Measurements from ENCODE around the gene LEF1. TPM values are rescaled to one million over a fixed set of nuclear protein-coding genes. Genes with fewer than 3 reads are reported as not detected.

The LEF1 gene
- total RNA-seq, 1 donor from 2014 or later, result 12.5 TPM

GRCh38 chr4:108166441-108167315 lies 2.1 kb downstream of the LEF1 start:
- Histone ChIP-seq H3K4me3 (peak overlapping the region; percentile 48 to 58), H3K4me1 (peaks cover 15% of the 10 kb centered on the region), H3K9me3 (no peaks in the 10 kb centered on the region), H3K27ac (peak overlapping the region; percentile 41), H3K36me3 (no peaks in the 10 kb centered on the region), H3K27me3 (peaks cover 12% of the 10 kb centered on the region)
- DNase-seq (ENCODE audit: extremely low spot score in 2 of 2), result no peak
- intact Hi-C loops (cut with DNase I), result no loop called here
- TF ChIP-seq POLR2AphosphoS5 (IDR thresholded peaks at IDR 0.05; ENCODE audit: insufficient read depth in 1 of 2, low read depth in 1 of 2), result peak in 1 of 2 donors; percentile 21
- no peak for TF ChIP-seq POLR2A (IDR thresholded peaks at IDR 0.05)
- TF ChIP-seq CTCF (IDR thresholded peaks at IDR 0.05), result no peak

GRCh38 chr4:108166038-108166437 lies 2.7 kb downstream of the LEF1 start:
- no peaks in the 10 kb centered on the region for H3K9me3 ChIP-seq

DNA sequence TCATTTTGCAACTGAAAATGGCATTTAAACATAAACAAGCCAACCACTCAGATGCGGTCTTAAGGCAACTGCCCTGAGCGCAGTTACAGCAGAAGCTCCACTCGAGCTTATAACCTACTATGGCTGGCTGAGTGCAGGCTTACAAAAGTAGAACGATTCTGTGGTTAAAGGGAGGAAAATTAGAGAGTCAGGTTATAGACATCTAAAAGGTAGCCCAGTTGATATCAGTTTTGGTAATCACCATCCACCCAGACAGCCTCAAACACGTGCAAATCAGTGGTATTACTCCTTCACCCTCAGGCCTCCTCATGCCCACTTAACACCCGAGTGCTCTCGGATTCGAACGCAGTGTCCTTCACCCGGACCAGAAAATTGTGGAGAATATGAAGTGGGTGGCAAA lies 3.1 kb downstream of the LEF1 start:
- H3K4me1 ChIP-seq, result peaks cover 13% of the 10 kb centered on the region
- TF ChIP-seq POLR2AphosphoS5 (IDR thresholded peaks at IDR 0.05; ENCODE audit: insufficient read depth in 1 of 2, low read depth in 1 of 2), result no peak
- H3K4me3 ChIP-seq, result peak overlapping the region in 1 of 2 donors; percentile 58
- H3K9me3 ChIP-seq, result no peaks in the 10 kb centered on the region
- H3K36me3 ChIP-seq, result no peaks in the 10 kb centered on the region
- peaks cover 12% of the 10 kb centered on the region for H3K27me3 ChIP-seq
- DNase-seq (ENCODE audit: extremely low spot score in 2 of 2), result no peak
- intact Hi-C loops (cut with DNase I), result no loop called here
- H3K27ac ChIP-seq, result peak overlapping the region; percentile 41

More at GRCh38 chr4:108166038-108166437, 2.7 kb downstream of the LEF1 start:
- no peak for DNase-seq (ENCODE audit: extremely low spot score in 2 of 2)
- Histone ChIP-seq H3K36me3 (no peaks in the 10 kb centered on the region), H3K27ac (peak overlapping the region; percentile 41), H3K27me3 (peaks cover 12% of the 10 kb centered on the region), H3K4me1 (peaks cover 13% of the 10 kb centered on the region), H3K4me3 (peak overlapping the region; percentile 48 to 58)
- intact Hi-C loops (cut with DNase I), result no loop called here
- TF ChIP-seq POLR2AphosphoS5 (IDR thresholded peaks at IDR 0.05; ENCODE audit: insufficient read depth in 1 of 2, low read depth in 1 of 2), result no peak
- TF ChIP-seq CTCF (IDR thresholded peaks at IDR 0.05), result no peak
- TF ChIP-seq POLR2A (IDR thresholded peaks at IDR 0.05), result no peak

GRCh38 chr4:108163351-108163750 lies 5.4 kb downstream of the LEF1 start:
- Histone ChIP-seq H3K36me3 (no peaks in the 10 kb centered on the region), H3K27me3 (peaks cover 12% of the 10 kb centered on the region), H3K9me3 (no peaks in the 10 kb centered on the region), H3K4me1 (peaks cover 5% of the 10 kb centered on the region), H3K4me3 (no peak overlapping the region), H3K27ac (no peak overlapping the region)
- intact Hi-C loops (cut with DNase I), result no loop called here
- TF ChIP-seq POLR2A (IDR thresholded peaks at IDR 0.05) (no peak), POLR2AphosphoS5 (IDR thresholded peaks at IDR 0.05; ENCODE audit: insufficient read depth in 1 of 2, low read depth in 1 of 2) (no peak), CTCF (IDR thresholded peaks at IDR 0.05) (no peak)
- no peak for DNase-seq (ENCODE audit: extremely low spot score in 2 of 2)

- H3K36me3 ChIP-seq, result no peaks in the 10 kb centered on the region
- H3K4me1 ChIP-seq, result no peaks in the 10 kb centered on the region
- H3K9me3 ChIP-seq, result no peaks in the 10 kb centered on the region
- H3K4me3 ChIP-seq, result no peak overlapping the region
- intact Hi-C loops (cut with DNase I), result no loop called here
- no peak for DNase-seq (ENCODE audit: extremely low spot score in 2 of 2)
- peaks cover 12% of the 10 kb centered on the region for H3K27me3 ChIP-seq
- H3K27ac ChIP-seq, result no peak overlapping the region
- TF ChIP-seq POLR2AphosphoS5 (IDR thresholded peaks at IDR 0.05; ENCODE audit: insufficient read depth in 1 of 2, low read depth in 1 of 2), result no peak
- TF ChIP-seq CTCF (IDR thresholded peaks at IDR 0.05), result no peak
These were observed 7.9 kb downstream of the LEF1 start for GRCh38 chr4:108160741-108161352.
